GM12878 (cell line): ENCODE results near the gene GJC3. TPM values are rescaled to one million over a fixed set of nuclear protein-coding genes. Genes with fewer than 3 reads are reported as not detected.

ENCODE experiments used
- ATAC-seq: fragments of 200-7000 bp; cut with Tn5 transposase; 3 replicates; pipeline ENCODE4 v1.9.1; 2020; ENCODE audit warnings: mild to moderate bottlenecking, moderate library complexity
- BruUV-seq: library from RNA; stranded (reverse); fragments of 400-500 nt; replicated peaks from 2 replicates; lab custom pipeline; 2021; lab: Mats Ljungman, UMichigan
- CTCF ChIA-PET: fragments of 300-600 bp; sonication (Branson Sonifier 250); formaldehyde crosslinking; extraction: SDS; loops from one replicate; lab custom pipeline; 2021; ENCODE audit warnings: inconsistent platforms; lab: Yijun Ruan, JAX
- POLR2A ChIA-PET: fragments of 350-600 bp; formaldehyde crosslinking; extraction: SDS; loops from one replicate; lab custom pipeline; 2021; ENCODE audit warnings: inconsistent platforms; lab: Charles Lee
- RAD21 ChIA-PET: fragments of 300-600 bp; sonication (Branson Sonifier 250); formaldehyde crosslinking; loops from one replicate; lab custom pipeline; 2023; ENCODE audit warnings: antibody characterized with exemption; ENCODE audit not compliant: unreplicated experiment; lab: Charles Lee
- SMC1A ChIA-PET: fragments of 300-600 bp; sonication (Branson Sonifier 250); formaldehyde crosslinking; loops from one replicate; lab custom pipeline; 2023; ENCODE audit not compliant: unreplicated experiment, uncharacterized antibody; lab: Charles Lee
- DNase-seq: peaks from one replicate; pipeline ENCODE4 v3.0.0-alpha.2; 2011; ENCODE audit warnings: low read depth, low spot score
- FAIRE-seq: peaks from 3 replicates; lab custom pipeline; 2011; peaks lifted over from hg19 to GRCh38; lab: Jason Lieb, UNC
- H2AFZ ChIP-seq: 2 replicates; pipeline ENCODE4 v1.6.0; 2011; ENCODE audit warnings: low read depth, low read length, control low read depth; ENCODE audit not compliant: control insufficient read depth
- H3K27ac ChIP-seq: 2 replicates; pipeline ENCODE4 v1.5.1; 2011; ENCODE audit warnings: control low read depth; ENCODE audit not compliant: control insufficient read depth, insufficient read depth
- H3K27me3 ChIP-seq, 2 experiments: replicated peaks in 1 of 2; 2 replicates each; pipeline versions ENCODE4 v1.6.0 to v1.6.1; 2011; ENCODE audit warnings: low read length in 1 of 2; ENCODE audit not compliant: control insufficient read depth in 2 of 2, insufficient read depth in 2 of 2
- H3K36me3 ChIP-seq, 2 experiments: 2 replicates each; pipeline ENCODE4 v1.5.1; 2011; ENCODE audit warnings: low read length in 1 of 2; ENCODE audit not compliant: control insufficient read depth in 2 of 2, insufficient read depth in 2 of 2
- H3K4me1 ChIP-seq: 2 replicates; pipeline ENCODE4 v1.6.1; 2011; ENCODE audit warnings: mild to moderate bottlenecking, low read length, moderate library complexity, mixed read lengths; ENCODE audit not compliant: control insufficient read depth, insufficient read depth
- H3K4me2 ChIP-seq: 2 replicates; pipeline ENCODE4 v1.6.0; 2011; ENCODE audit warnings: control low read depth; ENCODE audit not compliant: control insufficient read depth, insufficient read depth
- H3K4me3 ChIP-seq: fragments of 200-600 bp; sonication (generic); 2 replicates; pipeline ENCODE4 v1.5.1; 2016
- H3K79me2 ChIP-seq: 2 replicates; pipeline ENCODE4 v1.6.0; 2011; ENCODE audit warnings: low read length; ENCODE audit not compliant: control insufficient read depth, insufficient read depth
- H3K9ac ChIP-seq: 2 replicates; pipeline ENCODE4 v1.8.0; 2011; ENCODE audit warnings: low read length, control low read depth, mixed read lengths; ENCODE audit not compliant: control insufficient read depth, insufficient read depth
- H3K9me3 ChIP-seq: replicated peaks from 3 replicates; pipeline ENCODE4 v1.5.1; 2011; ENCODE audit warnings: mild to moderate bottlenecking, low read length; ENCODE audit not compliant: control insufficient read depth, insufficient read depth
- H4K20me1 ChIP-seq: 2 replicates; pipeline ENCODE4 v1.6.0; 2011; ENCODE audit not compliant: control insufficient read depth, insufficient read depth
- IKZF1 ChIP-seq: fragments of 450-650 bp; conservative IDR thresholded peaks from 2 replicates; pipeline ENCODE4 v1.6.1; 2017; ENCODE audit warnings: antibody characterized with exemption, mild to moderate bottlenecking
- PAX5 ChIP-seq: IDR thresholded peaks from 2 replicates; pipeline ENCODE4 v1.6.1; 2011; ENCODE audit warnings: low read depth, low read length, borderline replicate concordance
- SKIL ChIP-seq: fragments of 450-650 bp; IDR thresholded peaks from 2 replicates; pipeline ENCODE4 v1.6.1; 2017; ENCODE audit warnings: mild to moderate bottlenecking, low read depth, inconsistent platforms; ENCODE audit not compliant: poor library complexity, severe bottlenecking
- WGBS: methylation state at CpG from one replicate; pipeline ENCODE4 v1.1.6; 2016; ENCODE audit warnings: low lambda C conversion rate; ENCODE audit not compliant: insufficient replicate concordance, insufficient coverage; ENCODE audit errors: missing lambda C conversion rate; 5-methylcytosine and 5-hydroxymethylcytosine counted together
- in situ Hi-C: fragments of 300-500 bp; cut with MboI; formaldehyde crosslinking; loops from 9 replicates; pipeline ENCODE4 v1.14.3; 2018; ENCODE audit warnings: mixed read lengths
- intact Hi-C: fragments of 100-400 bp; cut with micrococcal nuclease; formaldehyde crosslinking; loops from one replicate; pipeline ENCODE4 v1.14.2; 2022; ENCODE audit not compliant: unreplicated experiment
- polyA plus RNA-seq, 11 experiments: library from polyadenylated mRNA; depleted of rRNA in 4 of 11; unstranded in 6 of 11; stranded (reverse) in 5 of 11; fragments of >200 nt; fragmentation: Nextera tagmentation in 4 of 11; fragmentation: Illumina TruSeq in 1 of 11; extraction: Ambion mirVana in 4 of 11; extraction: Trizol in 1 of 11; gene quantifications; 1 replicate in 1 of 11; 2 replicates in 10 of 11; pipeline versions ENCODE4 v1.2.1 to v1.2.3, GENCODE V29; 2011 to 2016; ENCODE audit warnings: inconsistent platforms in 2 of 11, missing spikeins in 2 of 11, low read depth in 1 of 11
- total RNA-seq, 4 experiments: library from RNA; depleted of rRNA in 3 of 4; stranded (reverse); fragments of >200 nt in 3 of 4; fragmentation: Illumina TruSeq in 1 of 4; extraction: Trizol in 1 of 4; gene quantifications; 2 replicates each; pipeline versions ENCODE4 v1.2.1 to v1.2.3, GENCODE V29; 2013 to 2021
- TF ChIP-seq, protein P1 (sequence below): fragments of 450-650 bp; IDR thresholded peaks from 2 replicates; pipeline ENCODE4 v1.6.1; 2016; ENCODE audit warnings: mild to moderate bottlenecking, moderate library complexity, borderline replicate concordance

Gene GJC3
- total and polyA plus RNA-seq, 10 of the 15 experiments (the other 5 are each of a cell fraction or from before 2014, with no cell fraction given) = 0.06 to 0.18 (median 0.09) TPM; not detected in 6

- H3K27ac ChIP-seq = peak overlapping the region; percentile 79
- no peaks in the 10 kb centered on the region; a peak in 2 of 4 replicates for H3K36me3 ChIP-seq
- no peaks in the 10 kb centered on the region for H4K20me1 ChIP-seq
- RAD21 ChIA-PET = interaction anchor here (1.0 to 2.8 kb wide), 7 partner anchors 71 to 362 kb away, joined by 3 to 11 read pairs (median 4); partner anchors contain the start of genes AP4M1 and ZKSCAN1
- H3K4me1 ChIP-seq = no peaks in the 10 kb centered on the region
- no peak for DNase-seq
- POLR2A ChIA-PET = interaction anchor here (0.7 to 3.0 kb wide), 11 partner anchors 11 to 511 kb away, joined by 3 to 14 read pairs (median 3); partner anchors contain the start of genes BUD31, MCM7, PDAP1 and ZKSCAN1
- BruUV-seq = TSS peak; percentile 95
- peak overlapping the region; percentile 90 for H3K4me2 ChIP-seq
- H3K9me3 ChIP-seq = no peaks in the 10 kb centered on the region; the same call in 2 of the 3 replicates
- SMC1A ChIA-PET = interaction anchor here (1.0 to 8.7 kb wide), 9 partner anchors 10 to 210 kb away, joined by 3 to 86 read pairs (median 5); no protein-coding TSS in a partner anchor
- H3K27me3 ChIP-seq = no peaks in the 10 kb centered on the region
- no peak for TF ChIP-seq PAX5
- TF ChIP-seq, protein P1, sequence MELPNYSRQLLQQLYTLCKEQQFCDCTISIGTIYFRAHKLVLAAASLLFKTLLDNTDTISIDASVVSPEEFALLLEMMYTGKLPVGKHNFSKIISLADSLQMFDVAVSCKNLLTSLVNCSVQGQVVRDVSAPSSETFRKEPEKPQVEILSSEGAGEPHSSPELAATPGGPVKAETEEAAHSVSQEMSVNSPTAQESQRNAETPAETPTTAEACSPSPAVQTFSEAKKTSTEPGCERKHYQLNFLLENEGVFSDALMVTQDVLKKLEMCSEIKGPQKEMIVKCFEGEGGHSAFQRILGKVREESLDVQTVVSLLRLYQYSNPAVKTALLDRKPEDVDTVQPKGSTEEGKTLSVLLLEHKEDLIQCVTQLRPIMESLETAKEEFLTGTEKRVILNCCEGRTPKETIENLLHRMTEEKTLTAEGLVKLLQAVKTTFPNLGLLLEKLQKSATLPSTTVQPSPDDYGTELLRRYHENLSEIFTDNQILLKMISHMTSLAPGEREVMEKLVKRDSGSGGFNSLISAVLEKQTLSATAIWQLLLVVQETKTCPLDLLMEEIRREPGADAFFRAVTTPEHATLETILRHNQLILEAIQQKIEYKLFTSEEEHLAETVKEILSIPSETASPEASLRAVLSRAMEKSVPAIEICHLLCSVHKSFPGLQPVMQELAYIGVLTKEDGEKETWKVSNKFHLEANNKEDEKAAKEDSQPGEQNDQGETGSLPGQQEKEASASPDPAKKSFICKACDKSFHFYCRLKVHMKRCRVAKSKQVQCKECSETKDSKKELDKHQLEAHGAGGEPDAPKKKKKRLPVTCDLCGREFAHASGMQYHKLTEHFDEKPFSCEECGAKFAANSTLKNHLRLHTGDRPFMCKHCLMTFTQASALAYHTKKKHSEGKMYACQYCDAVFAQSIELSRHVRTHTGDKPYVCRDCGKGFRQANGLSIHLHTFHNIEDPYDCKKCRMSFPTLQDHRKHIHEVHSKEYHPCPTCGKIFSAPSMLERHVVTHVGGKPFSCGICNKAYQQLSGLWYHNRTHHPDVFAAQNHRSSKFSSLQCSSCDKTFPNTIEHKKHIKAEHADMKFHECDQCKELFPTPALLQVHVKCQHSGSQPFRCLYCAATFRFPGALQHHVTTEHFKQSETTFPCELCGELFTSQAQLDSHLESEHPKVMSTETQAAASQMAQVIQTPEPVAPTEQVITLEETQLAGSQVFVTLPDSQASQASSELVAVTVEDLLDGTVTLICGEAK = peak; percentile 62; the same call in 1 of the 2 replicates
- no peak for TF ChIP-seq SKIL
- no peak for TF ChIP-seq IKZF1
- H3K79me2 ChIP-seq = peaks cover 44% of the 10 kb centered on the region
- no peak for ATAC-seq
- H2AFZ ChIP-seq = peak overlapping the region; percentile 89
- WGBS = 3% methylated on average over 4 of the region's 4 CpGs
- in situ Hi-C loops = loop anchor here (5.0 kb wide), 1 partner anchor 73 kb away; no protein-coding TSS in a partner anchor
- intact Hi-C loops = loop anchor here (5.0 to 10.0 kb wide), 2 partner anchors 128 to 165 kb away; partner anchors contain the start of genes COPS6, ZNF3 and ZSCAN21
- no peak for FAIRE-seq
- CTCF ChIA-PET = interaction anchor here (0.7 to 9.7 kb wide), 12 partner anchors 11 to 341 kb away, joined by 3 to 178 read pairs (median 3); partner anchors contain the start of genes ZKSCAN1 and ZSCAN21
- peak overlapping the region; percentile 88 for H3K9ac ChIP-seq
- H3K4me3 ChIP-seq = peak overlapping the region; percentile 81
These were observed 9.7 kb downstream of the GJC3 start for GRCh38 chr7:99919814-99920112.
